Right atrium auricular region (tissue), 2 donors: Measurements from ENCODE around the gene JAKMIP2. TPM values are rescaled to one million over a fixed set of nuclear protein-coding genes. Genes with fewer than 3 reads are reported as not detected.
"Not testable (repeated sequence)": the region's sequence is repeated elsewhere in the genome, so short reads cannot be mapped to it uniquely, and the experiment has no call there.

Experiments used
- DNase-seq: peaks from one replicate; pipeline ENCODE4 v3.0.0-alpha.2; 2019; ENCODE audit warnings: low spot score
- H3K27ac ChIP-seq, 2 donors: fragments of 200-600 bp; sonication (generic); 1 replicate in 1 of 2; 2 replicates in 1 of 2; pipeline ENCODE4 v1.5.1; 2016 to 2019
- H3K27me3 ChIP-seq, 2 donors: fragments of 200-600 bp; sonication (generic); one replicate each; pipeline versions ENCODE4 v1.5.1 to v1.6.0; 2017 to 2019
- H3K36me3 ChIP-seq: fragments of 200-600 bp; sonication (generic); one replicate; pipeline ENCODE4 v1.5.1; 2016
- H3K4me1 ChIP-seq, 2 donors: fragments of 200-600 bp; sonication (generic); one replicate each; pipeline versions ENCODE4 v1.5.1 to v1.6.0; 2017 to 2019
- H3K4me3 ChIP-seq, 2 donors: fragments of 200-600 bp; sonication (generic); 1 replicate in 1 of 2; 2 replicates in 1 of 2; pipeline ENCODE4 v1.5.1; 2017 to 2019; ENCODE audit warnings: mild to moderate bottlenecking in 1 of 2, moderate library complexity in 1 of 2
- H3K9me3 ChIP-seq, 2 donors: fragments of 200-600 bp; sonication (generic); one replicate each; pipeline ENCODE4 v1.5.1; 2019
- total RNA-seq, 2 donors: library from RNA; depleted of rRNA; stranded (reverse); fragments of >200 nt; gene quantifications; one replicate each; pipeline ENCODE4 v1.1.0, GENCODE V29; 2016
- TF ChIP-seq, protein P1 (sequence below), 2 donors: fragments of 200-600 bp; sonication (generic); IDR thresholded peaks; one replicate each; pipeline ENCODE4 v1.5.1; 2019; ENCODE audit warnings: antibody characterized with exemption in 2 of 2

JAKMIP2 gene
- total RNA-seq, 2 donors from 2014 or later = 0.16 to 0.33 TPM

DNA sequence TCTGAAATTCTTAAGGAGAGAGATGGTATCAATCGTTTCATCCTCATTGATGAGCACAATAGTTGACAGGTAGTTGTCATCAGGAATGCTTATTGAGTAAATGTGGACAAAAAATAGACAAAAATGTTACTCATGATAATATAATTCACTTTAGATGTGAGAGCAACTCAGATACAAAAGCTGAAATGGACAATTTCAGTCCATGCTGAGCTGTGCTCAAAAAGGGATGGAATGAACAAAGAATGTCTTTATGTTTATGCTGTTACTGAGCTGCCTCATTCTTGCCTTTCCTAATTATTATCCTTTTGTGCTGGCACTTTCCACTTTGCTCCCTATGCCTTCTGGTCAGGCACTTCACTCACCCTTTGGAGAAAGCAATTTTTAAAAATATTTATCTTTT is 49.5 kb downstream of the JAKMIP2 start:
- Histone ChIP-seq H3K9me3 (peaks cover 0 to 3% of the 10 kb centered on the region in 2 donors), H3K27me3 (no peaks in the 10 kb centered on the region), H3K4me1 (no peaks in the 10 kb centered on the region), H3K36me3 (no peaks in the 10 kb centered on the region), H3K4me3 (no peak overlapping the region), H3K27ac (no peak overlapping the region)
- TF ChIP-seq, protein P1, sequence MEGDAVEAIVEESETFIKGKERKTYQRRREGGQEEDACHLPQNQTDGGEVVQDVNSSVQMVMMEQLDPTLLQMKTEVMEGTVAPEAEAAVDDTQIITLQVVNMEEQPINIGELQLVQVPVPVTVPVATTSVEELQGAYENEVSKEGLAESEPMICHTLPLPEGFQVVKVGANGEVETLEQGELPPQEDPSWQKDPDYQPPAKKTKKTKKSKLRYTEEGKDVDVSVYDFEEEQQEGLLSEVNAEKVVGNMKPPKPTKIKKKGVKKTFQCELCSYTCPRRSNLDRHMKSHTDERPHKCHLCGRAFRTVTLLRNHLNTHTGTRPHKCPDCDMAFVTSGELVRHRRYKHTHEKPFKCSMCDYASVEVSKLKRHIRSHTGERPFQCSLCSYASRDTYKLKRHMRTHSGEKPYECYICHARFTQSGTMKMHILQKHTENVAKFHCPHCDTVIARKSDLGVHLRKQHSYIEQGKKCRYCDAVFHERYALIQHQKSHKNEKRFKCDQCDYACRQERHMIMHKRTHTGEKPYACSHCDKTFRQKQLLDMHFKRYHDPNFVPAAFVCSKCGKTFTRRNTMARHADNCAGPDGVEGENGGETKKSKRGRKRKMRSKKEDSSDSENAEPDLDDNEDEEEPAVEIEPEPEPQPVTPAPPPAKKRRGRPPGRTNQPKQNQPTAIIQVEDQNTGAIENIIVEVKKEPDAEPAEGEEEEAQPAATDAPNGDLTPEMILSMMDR (IDR thresholded peaks at IDR 0.05) = no peak
- no peak for DNase-seq

DNA sequence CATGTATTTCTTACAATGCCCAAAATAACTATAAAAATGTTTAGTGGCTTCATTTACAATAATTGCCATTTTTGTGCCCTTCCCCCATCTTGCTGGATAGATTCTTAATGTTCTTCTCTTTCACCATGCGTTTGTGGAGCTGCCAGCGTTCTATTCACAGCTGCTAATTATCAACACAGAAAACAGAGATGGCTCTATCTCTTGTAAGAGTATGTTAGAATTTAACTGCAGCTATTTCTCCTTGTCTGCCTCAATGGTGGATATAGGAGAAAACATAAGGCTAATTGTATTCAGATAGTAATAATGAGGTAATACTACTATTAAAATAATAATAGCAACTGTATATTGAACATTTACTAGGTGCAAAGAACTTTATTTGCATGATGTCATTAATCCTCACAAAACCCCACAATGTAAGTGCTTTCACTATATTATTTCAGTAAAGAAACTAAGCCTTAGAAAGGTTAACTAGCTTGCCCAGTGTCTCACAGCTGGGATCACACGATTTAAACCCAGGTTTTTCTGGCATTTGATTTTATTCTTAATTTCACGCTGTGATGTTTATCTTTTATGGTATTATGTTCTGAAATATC is 50.1 kb downstream of the JAKMIP2 start:
- TF ChIP-seq, protein P1 (IDR thresholded peaks at IDR 0.05) = no peak
- Histone ChIP-seq H3K9me3 (peaks cover 0 to 3% of the 10 kb centered on the region in 2 donors), H3K27ac (no peak overlapping the region)

DNA sequence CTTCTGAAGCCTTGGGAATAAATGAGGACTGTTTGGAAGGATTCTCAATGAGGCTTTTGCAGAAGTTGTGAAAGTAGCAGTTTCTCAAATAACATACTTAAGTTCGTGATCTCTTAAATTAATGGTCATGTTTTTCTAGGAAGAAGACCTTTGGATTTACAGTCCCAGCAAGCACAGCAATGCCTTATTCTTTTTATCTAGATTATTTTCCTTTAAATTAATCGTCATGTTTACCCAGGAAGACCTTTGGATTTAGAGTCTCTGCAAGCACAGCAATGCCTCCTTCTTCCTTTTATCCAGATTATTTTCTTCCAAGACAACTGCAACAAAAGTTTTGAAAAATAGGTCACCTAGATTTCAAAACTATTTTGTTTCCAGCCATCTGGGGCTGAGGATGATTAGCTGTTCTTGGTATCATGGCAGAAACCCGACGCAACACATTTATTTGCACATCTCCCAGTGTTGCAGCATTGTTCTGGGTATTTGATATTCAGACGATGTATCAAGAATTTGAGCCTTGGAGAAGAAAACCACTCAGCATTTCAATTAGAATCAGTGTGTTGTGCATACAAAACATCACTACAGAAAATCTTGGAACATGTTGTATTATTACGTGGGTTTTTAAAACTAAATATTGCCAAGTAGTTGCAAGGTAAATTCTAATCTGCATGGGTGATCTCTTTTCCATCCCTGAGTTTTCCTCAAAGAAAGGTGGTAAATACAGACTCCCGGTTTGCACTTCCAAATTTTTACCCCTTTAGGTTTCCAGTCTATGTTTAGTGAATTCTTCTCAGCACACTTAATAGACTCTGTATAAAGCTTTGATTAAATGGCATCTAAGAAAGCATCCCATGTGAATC is 50.9 kb downstream of the JAKMIP2 start:
- Histone ChIP-seq H3K36me3 (no peaks in the 10 kb centered on the region), H3K27me3 (no peaks in the 10 kb centered on the region)

More for the DNA sequence above, 50.1 kb downstream of the JAKMIP2 start:
- H3K27me3 ChIP-seq = no peaks in the 10 kb centered on the region
- no peaks in the 10 kb centered on the region for H3K4me1 ChIP-seq
- H3K4me3 ChIP-seq = no peak overlapping the region
- no peak for DNase-seq
- no peaks in the 10 kb centered on the region for H3K36me3 ChIP-seq

DNA sequence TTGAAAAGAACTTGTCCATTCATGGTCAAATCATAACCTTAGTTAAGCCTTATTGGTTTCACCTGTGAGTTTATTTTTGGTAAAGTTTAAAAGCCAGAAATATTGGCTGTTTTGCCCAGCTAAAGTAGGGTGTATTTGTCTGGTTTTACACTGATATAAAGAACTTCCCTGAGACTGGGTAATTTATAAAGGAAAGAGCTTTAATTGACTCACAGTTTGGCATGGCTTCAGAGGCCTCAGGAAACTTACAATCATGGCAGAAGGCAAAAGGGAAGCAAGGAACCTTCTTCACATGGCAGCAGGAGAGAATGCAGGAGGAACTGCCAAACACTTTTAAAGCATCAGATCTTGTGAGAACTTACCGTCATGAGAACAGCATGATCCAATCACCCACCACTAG is 55.3 kb downstream of the JAKMIP2 start:
- Histone ChIP-seq H3K9me3 (no peaks in the 10 kb centered on the region), H3K4me1 (no peaks in the 10 kb centered on the region), H3K36me3 (no peaks in the 10 kb centered on the region), H3K27me3 (no peaks in the 10 kb centered on the region), H3K4me3 (no peak overlapping the region), H3K27ac (no peak overlapping the region)
- TF ChIP-seq, protein P1 (IDR thresholded peaks at IDR 0.05) = no peak
- DNase-seq = no peak

More for the DNA sequence above, 50.9 kb downstream of the JAKMIP2 start:
- TF ChIP-seq, protein P1 (IDR thresholded peaks at IDR 0.05) = no peak
- no peak for DNase-seq
- Histone ChIP-seq H3K27ac (no peak overlapping the region), H3K4me1 (no peaks in the 10 kb centered on the region), H3K4me3 (no peak overlapping the region), H3K9me3 (peaks cover 0 to 3% of the 10 kb centered on the region in 2 donors)

DNA sequence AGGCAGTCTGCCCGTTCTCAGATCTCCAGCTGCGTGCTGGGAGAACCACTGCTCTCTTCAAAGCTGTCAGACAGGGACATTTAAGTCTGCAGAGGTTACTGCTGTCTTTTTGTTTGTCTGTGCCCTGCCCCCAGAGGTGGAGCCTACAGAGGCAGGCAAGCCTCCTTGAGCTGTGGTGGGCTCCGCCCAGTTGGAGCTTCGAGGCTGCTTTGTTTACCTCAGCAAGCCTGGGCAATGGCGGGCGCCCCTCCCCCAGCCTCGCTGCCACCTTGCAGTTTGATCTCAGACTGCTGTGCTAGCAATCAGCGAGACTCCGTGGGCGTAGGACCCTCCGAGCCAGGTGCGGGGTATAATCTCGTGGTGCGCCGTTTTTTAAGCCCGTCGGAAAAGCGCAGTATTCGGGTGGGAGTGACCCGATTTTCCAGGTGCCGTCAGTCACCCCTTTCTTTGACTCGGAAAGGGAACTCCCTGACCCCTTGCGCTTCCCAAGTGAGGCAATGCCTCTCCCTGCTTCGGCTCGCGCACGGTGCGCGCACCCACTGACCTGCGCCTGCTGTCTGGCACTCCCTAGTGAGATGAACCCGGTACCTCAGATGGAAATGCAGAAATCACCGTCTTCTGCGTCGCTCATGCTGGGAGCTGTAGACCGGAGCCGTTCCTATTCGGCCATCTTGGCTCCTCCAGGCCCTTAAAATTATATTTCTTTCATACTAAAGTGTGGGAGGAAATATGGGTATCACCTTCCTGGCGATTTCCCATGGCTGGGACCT is 61.2 kb downstream of the JAKMIP2 start:
- H3K4me1 ChIP-seq, H3K4me3 ChIP-seq: not testable (repeated sequence)

More for the DNA sequence above, 61.2 kb downstream of the JAKMIP2 start:
- H3K9me3 ChIP-seq, DNase-seq, H3K27ac ChIP-seq, H3K27me3 ChIP-seq, H3K36me3 ChIP-seq: not testable (repeated sequence)
